Jurkat, Clone E6-1 (cell line): ENCODE data around the gene SNN.

ENCODE experiments used
- DNase-seq: peaks from one replicate; pipeline ENCODE4 v3.0.0-alpha.2; 2011; ENCODE audit warnings: low read depth, low spot score
- H3K4me3 ChIP-seq: 2 replicates; pipeline ENCODE4 v1.5.1; 2011; ENCODE audit warnings: mild to moderate bottlenecking, low read length, control low read depth, moderate library complexity

Gene SNN

GRCh38 chr16:11717811-11718210, 49.6 kb downstream of the SNN start:
- no peak overlapping the region for H3K4me3 ChIP-seq
- DNase-seq: peak; percentile 15

DNA sequence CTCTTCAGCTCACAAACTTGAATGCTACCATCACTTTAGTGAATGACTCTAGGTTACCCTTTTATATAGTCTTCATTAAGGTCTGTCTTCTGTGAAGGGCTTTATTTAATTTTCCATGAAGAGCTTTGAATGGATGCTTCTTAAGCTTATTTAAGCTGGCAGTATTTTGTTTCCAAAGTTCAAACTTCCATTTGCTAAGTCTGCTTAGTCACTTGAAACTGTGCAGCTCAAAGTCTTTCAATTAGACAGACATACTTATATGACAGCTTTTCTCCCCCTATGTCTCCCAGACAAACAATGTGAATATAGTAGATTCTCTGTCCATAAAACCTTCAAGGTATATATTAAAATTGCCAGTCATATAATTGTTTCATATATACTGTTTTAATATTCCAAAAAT, 50.9 kb downstream of the SNN start:
- DNase-seq: no peak
- no peak overlapping the region for H3K4me3 ChIP-seq

DNA sequence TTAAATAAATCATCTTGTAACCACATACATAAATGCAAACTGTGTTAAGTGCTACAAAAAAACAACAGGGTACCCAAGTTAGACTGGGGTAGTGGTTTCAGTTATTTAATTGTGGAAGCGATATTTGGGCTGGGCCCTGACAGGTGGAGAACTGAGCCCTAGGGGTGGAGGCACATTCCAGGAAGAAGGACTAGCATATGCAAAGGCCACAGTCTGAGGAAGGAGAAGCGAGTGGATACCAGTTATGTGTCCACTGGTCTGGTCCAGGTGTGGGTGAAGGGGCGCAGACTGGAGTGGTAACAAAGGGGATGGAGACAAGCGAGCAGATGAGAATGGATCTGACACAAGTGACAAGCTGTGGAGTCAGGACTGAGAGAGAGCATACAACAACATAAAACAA, 51.5 kb downstream of the SNN start:
- no peak for DNase-seq
- no peak overlapping the region for H3K4me3 ChIP-seq

- no peak overlapping the region for H3K4me3 ChIP-seq
These were observed 53.7 kb downstream of the SNN start for GRCh38 chr16:11721781-11722467.

GRCh38 chr16:11722468-11722808, 54.2 kb downstream of the SNN start:
- no peak for DNase-seq
- H3K4me3 ChIP-seq: no peak overlapping the region

More at GRCh38 chr16:11721781-11722467, 53.7 kb downstream of the SNN start:
- no peak for DNase-seq

- no peak overlapping the region for H3K4me3 ChIP-seq
- no peak for DNase-seq
These were observed 57.2 kb downstream of the SNN start for GRCh38 chr16:11725457-11725856.

DNA sequence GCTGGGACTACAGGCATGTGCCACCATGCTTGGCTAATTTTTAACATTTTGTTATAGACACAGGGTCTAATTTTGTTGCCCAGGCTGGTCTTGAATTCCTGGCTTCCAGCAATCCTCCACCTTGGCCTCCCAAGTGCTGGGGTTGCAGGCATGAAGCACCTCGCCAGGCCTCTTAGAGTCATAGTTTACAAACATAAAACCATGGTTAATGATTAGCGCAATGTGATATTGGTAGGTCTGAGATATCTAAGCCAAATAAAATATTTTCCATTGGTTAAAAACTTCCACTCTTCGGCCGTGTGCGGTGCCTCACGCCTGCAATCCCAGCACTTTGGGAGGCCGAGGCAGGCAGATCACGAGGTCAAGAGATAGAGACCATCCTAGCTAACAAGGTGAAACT, 57.8 kb downstream of the SNN start:
- DNase-seq: no peak
- no peak overlapping the region for H3K4me3 ChIP-seq

GRCh38 chr16:11727796-11728543, 59.7 kb downstream of the SNN start:
- no peak for DNase-seq
- H3K4me3 ChIP-seq: no peak overlapping the region
